Activated CD8-positive, alpha-beta T cell treated with anti-CD3 and anti-CD28 coated beads for 36 hours (primary cell): ENCODE data around the gene RHOA. TPM values are rescaled to one million over a fixed set of nuclear protein-coding genes. Genes with fewer than 3 reads are reported as not detected.
"Not testable (repeated sequence)": the region's sequence is repeated elsewhere in the genome, so short reads cannot be mapped to it uniquely, and the experiment has no call there.

ENCODE experiments used
- ATAC-seq: fragments of 200-7000 bp; cut with Tn5 transposase; one replicate; pipeline ENCODE4 v1.10.0; 2021; ENCODE audit warnings: mild to moderate bottlenecking, moderate library complexity
- CTCF ChIA-PET: fragments of 350-600 bp; sonication (Branson Sonifier 250); formaldehyde crosslinking; loops from one replicate; lab custom pipeline; 2021; ENCODE audit warnings: antibody characterized with exemption; lab: Charles Lee
- POLR2A ChIA-PET: fragments of 350-600 bp; sonication (Branson Sonifier 250); formaldehyde crosslinking; loops from one replicate; lab custom pipeline; 2021; ENCODE audit warnings: antibody characterized with exemption; lab: Charles Lee
- DNase-seq: peaks from one replicate; pipeline ENCODE4 v3.0.0-alpha.2; 2020
- H3K27ac Mint-ChIP-seq: one replicate; pipeline ENCODE4 v1.8.0; 2021; ENCODE audit warnings: mild to moderate bottlenecking, mixed read lengths
- H3K27me3 Mint-ChIP-seq: one replicate; pipeline ENCODE4 v1.8.0; 2021; ENCODE audit warnings: mixed read lengths
- H3K36me3 Mint-ChIP-seq: one replicate; pipeline ENCODE4 v1.8.0; 2021; ENCODE audit warnings: low read depth, mixed read lengths
- H3K4me1 Mint-ChIP-seq: one replicate; pipeline ENCODE4 v1.8.0; 2021; ENCODE audit warnings: low read depth, mixed read lengths
- H3K4me3 Mint-ChIP-seq: one replicate; pipeline ENCODE4 v1.8.0; 2021; ENCODE audit warnings: mild to moderate bottlenecking, moderate library complexity, mixed read lengths
- H3K9me3 Mint-ChIP-seq: one replicate; pipeline ENCODE4 v1.8.0; 2021; ENCODE audit warnings: mixed read lengths
- intact Hi-C: fragments of 100-400 bp; cut with micrococcal nuclease; formaldehyde crosslinking; loops from one replicate; pipeline ENCODE4 v1.10.0; 2022
- total RNA-seq, 2 experiments: library from RNA; stranded (reverse); gene quantifications; one replicate each; pipeline ENCODE4 v1.2.3, GENCODE V29; 2021
- TF ChIP-seq, protein P1 (sequence below): fragments of 200-600 bp; IDR thresholded peaks from one replicate; pipeline ENCODE4 v1.8.0; 2022; ENCODE audit warnings: antibody characterized with exemption, mild to moderate bottlenecking

Gene RHOA
- total RNA-seq, 2 experiments from 2014 or later = 432 to 437 TPM

- no peaks in the 10 kb centered on the region for H3K9me3 Mint-ChIP-seq
- no peak for DNase-seq
- ATAC-seq = no peak
- TF ChIP-seq, protein P1, sequence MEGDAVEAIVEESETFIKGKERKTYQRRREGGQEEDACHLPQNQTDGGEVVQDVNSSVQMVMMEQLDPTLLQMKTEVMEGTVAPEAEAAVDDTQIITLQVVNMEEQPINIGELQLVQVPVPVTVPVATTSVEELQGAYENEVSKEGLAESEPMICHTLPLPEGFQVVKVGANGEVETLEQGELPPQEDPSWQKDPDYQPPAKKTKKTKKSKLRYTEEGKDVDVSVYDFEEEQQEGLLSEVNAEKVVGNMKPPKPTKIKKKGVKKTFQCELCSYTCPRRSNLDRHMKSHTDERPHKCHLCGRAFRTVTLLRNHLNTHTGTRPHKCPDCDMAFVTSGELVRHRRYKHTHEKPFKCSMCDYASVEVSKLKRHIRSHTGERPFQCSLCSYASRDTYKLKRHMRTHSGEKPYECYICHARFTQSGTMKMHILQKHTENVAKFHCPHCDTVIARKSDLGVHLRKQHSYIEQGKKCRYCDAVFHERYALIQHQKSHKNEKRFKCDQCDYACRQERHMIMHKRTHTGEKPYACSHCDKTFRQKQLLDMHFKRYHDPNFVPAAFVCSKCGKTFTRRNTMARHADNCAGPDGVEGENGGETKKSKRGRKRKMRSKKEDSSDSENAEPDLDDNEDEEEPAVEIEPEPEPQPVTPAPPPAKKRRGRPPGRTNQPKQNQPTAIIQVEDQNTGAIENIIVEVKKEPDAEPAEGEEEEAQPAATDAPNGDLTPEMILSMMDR = no peak
- peaks cover 14% of the 10 kb centered on the region for H3K36me3 Mint-ChIP-seq
- CTCF ChIA-PET = interaction anchor here (1.1 to 1.3 kb wide), 2 partner anchors 12 to 98 kb away, joined by 4 read pairs; partner anchors contain the start of gene USP4
- intact Hi-C loops = no loop called here
- no peak overlapping the region for H3K27ac Mint-ChIP-seq
- POLR2A ChIA-PET = interaction anchor here (0.5 to 4.0 kb wide), 4 partner anchors 8 to 28 kb away, joined by 3 to 15 read pairs (median 3); partner anchors contain the start of gene USP4
- H3K4me3 Mint-ChIP-seq = no peak overlapping the region
- H3K27me3 Mint-ChIP-seq = no peaks in the 10 kb centered on the region
- H3K4me1 Mint-ChIP-seq = peaks cover 11% of the 10 kb centered on the region
Measured at GRCh38 chr3:49351521-49352011, 60.2 kb downstream of the RHOA start.

DNA sequence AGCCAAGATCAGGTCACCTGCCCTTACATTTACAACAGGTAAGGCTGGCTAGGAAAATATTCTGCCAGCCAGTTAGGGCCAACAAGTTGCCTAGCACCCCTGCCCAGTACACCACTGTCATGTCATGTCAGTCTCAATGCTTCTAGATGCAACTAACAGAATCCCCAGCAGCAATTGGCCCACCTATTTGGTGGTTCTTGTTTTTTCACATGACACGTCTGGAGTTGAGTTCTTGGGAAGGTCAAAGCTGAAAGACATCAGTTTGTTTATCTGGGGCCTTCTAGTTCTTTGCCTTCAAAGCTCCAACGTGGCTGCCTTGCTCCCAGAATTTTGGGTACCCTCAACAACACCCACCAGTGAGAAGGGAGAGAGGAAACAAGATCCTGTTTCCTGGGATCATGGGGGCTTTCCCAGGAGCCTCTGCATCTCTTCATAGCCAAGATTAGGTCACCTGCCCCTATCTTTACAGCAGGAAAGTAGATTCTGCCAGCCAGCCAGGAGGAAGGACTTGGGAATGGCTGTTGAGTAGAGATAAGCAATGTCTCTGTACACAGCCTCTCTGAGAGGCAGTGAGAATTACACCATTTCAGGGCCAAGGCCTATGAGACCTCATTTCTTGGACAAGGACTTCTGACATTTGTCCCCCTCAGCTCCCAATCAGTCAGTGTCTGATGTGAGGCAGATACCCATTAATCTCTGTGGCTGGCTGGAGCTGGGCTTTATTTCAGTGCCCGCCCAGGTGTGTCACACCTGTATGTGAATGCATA lies 62.2 kb downstream of the RHOA start:
- H3K36me3 Mint-ChIP-seq = peaks cover 2% of the 10 kb centered on the region
- DNase-seq (no peak), ATAC-seq (no peak)
- ChIA-PET POLR2A (interaction anchor here (1.0 to 4.0 kb wide), 2 partner anchors 10 to 18 kb away, joined by 3 to 15 read pairs; partner anchors contain the start of gene USP4), CTCF (interaction anchor here (0.6 to 1.8 kb wide), 2 partner anchors 9 to 29 kb away, joined by 3 to 7 read pairs; partner anchors contain the start of gene USP4)
- peaks cover 11% of the 10 kb centered on the region for H3K4me1 Mint-ChIP-seq
- no peaks in the 10 kb centered on the region for H3K27me3 Mint-ChIP-seq
- H3K9me3 Mint-ChIP-seq = no peaks in the 10 kb centered on the region
- H3K4me3 Mint-ChIP-seq = no peak overlapping the region
- H3K27ac Mint-ChIP-seq = no peak overlapping the region
- TF ChIP-seq, protein P1 = no peak
- intact Hi-C loops = no loop called here

- H3K4me3 Mint-ChIP-seq, H3K27me3 Mint-ChIP-seq, intact Hi-C loops, ATAC-seq, H3K9me3 Mint-ChIP-seq, POLR2A ChIA-PET, H3K36me3 Mint-ChIP-seq, DNase-seq, H3K27ac Mint-ChIP-seq: not testable (repeated sequence)
- CTCF ChIA-PET = interaction anchor here (0.6 to 1.8 kb wide), 2 partner anchors 8 to 51 kb away, joined by 4 to 7 read pairs; partner anchors contain the start of gene USP4
- peaks cover 10% of the 10 kb centered on the region for H3K4me1 Mint-ChIP-seq
Measured at GRCh38 chr3:49348361-49348760, 63.4 kb downstream of the RHOA start.

- DNase-seq = no peak
- intact Hi-C loops = no loop called here
- no peak for ATAC-seq
Measured at GRCh38 chr3:49346797-49347251, 65.0 kb downstream of the RHOA start.

DNA sequence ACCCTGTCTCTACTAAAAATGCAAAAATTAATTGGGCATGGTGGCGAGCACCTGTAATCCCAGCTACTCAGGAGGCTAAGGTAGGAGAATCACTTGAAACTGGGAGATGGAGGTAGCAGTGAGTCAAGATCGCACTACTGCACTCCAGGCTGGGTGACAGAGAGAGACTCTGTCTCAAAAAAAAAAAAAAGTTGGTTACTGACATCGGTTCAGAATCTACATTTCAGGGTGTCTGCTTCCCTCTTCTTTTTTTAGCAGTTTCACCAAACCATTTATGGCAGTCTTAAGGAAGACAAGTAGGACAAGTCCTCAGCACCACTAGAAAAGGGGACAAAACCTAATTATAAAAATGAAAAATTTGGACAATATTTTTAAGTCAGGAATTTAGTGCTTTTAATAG lies 68.6 kb downstream of the RHOA start:
- no peaks in the 10 kb centered on the region for H3K27me3 Mint-ChIP-seq
- DNase-seq = no peak
- peaks cover 32% of the 10 kb centered on the region for H3K4me1 Mint-ChIP-seq
- ChIA-PET CTCF (interaction anchor here (0.6 to 0.8 kb wide), 2 partner anchors 13 to 386 kb away, joined by 3 read pairs; no protein-coding TSS in a partner anchor), POLR2A (interaction anchor here (1.6 kb wide), 1 partner anchor 9 kb away, joined by 3 read pairs; no protein-coding TSS in a partner anchor)
- no peak overlapping the region for H3K27ac Mint-ChIP-seq
- intact Hi-C loops = no loop called here
- ATAC-seq = no peak
- H3K36me3 Mint-ChIP-seq = peaks cover 4% of the 10 kb centered on the region
- TF ChIP-seq, protein P1 = no peak
- no peak overlapping the region for H3K4me3 Mint-ChIP-seq
- H3K9me3 Mint-ChIP-seq = no peaks in the 10 kb centered on the region

More at GRCh38 chr3:49346797-49347251, 65.0 kb downstream of the RHOA start:
- no peaks in the 10 kb centered on the region for H3K36me3 Mint-ChIP-seq
- ChIA-PET POLR2A (no interaction called here), CTCF (no interaction called here)
- H3K4me3 Mint-ChIP-seq = no peak overlapping the region
- H3K27me3 Mint-ChIP-seq = no peaks in the 10 kb centered on the region
- peaks cover 18% of the 10 kb centered on the region for H3K4me1 Mint-ChIP-seq
- H3K9me3 Mint-ChIP-seq = no peaks in the 10 kb centered on the region
- no peak overlapping the region for H3K27ac Mint-ChIP-seq
- TF ChIP-seq, protein P1 = no peak
